Caco-2 (cell line): ENCODE results near the gene TRIM24. TPM values are rescaled to one million over a fixed set of nuclear protein-coding genes. Genes with fewer than 3 reads are reported as not detected.

ENCODE experiments used
- BruUV-seq: library from RNA; stranded (reverse); fragments of 400-500 nt; replicated peaks from 2 replicates; lab custom pipeline; 2021; lab: Mats Ljungman, UMichigan
- CTCF ChIA-PET: fragments of 300-600 bp; sonication (Branson Sonifier 250); formaldehyde crosslinking; loops from one replicate; lab custom pipeline; 2022; ENCODE audit warnings: antibody characterized with exemption; lab: Charles Lee
- POLR2A ChIA-PET: fragments of 300-600 bp; sonication (Branson Sonifier 250); formaldehyde crosslinking; loops from one replicate; lab custom pipeline; 2022; ENCODE audit warnings: antibody characterized with exemption; lab: Charles Lee
- DNase-seq, 2 experiments: peaks; one replicate each; pipeline versions ENCODE4 v3.0.0 to v3.0.0-alpha.2; 2020 to 2022
- H3K27me3 ChIP-seq: replicated peaks from 2 replicates; pipeline ENCODE4 v1.6.0; 2011; ENCODE audit warnings: low read length; ENCODE audit not compliant: control insufficient read depth, insufficient read depth
- H3K36me3 ChIP-seq: 2 replicates; pipeline ENCODE4 v1.5.1; 2011; ENCODE audit warnings: low read length; ENCODE audit not compliant: control insufficient read depth, insufficient read depth
- H3K4me1 ChIP-seq: fragments of 250-450 bp; sonication (Bioruptor Pico); 2 replicates; pipeline ENCODE4 v1.5.1; 2020; ENCODE audit warnings: mild to moderate bottlenecking
- H3K4me3 ChIP-seq: 2 replicates; pipeline ENCODE4 v1.5.1; 2011; ENCODE audit warnings: low read depth, mild to moderate bottlenecking, control low read depth, low read length
- H3K9me3 ChIP-seq: fragments of 250-450 bp; sonication (Bioruptor Pico); 2 replicates; pipeline ENCODE4 v1.5.1; 2020; ENCODE audit warnings: mild to moderate bottlenecking, moderate library complexity
- H3K27ac Mint-ChIP-seq: one replicate; pipeline ENCODE4 v1.8.0; 2022; ENCODE audit warnings: mixed read lengths; ENCODE audit not compliant: unreplicated experiment
- H3K27me3 Mint-ChIP-seq: one replicate; pipeline ENCODE4 v1.8.0; 2022; ENCODE audit warnings: mixed read lengths; ENCODE audit not compliant: insufficient read depth, unreplicated experiment
- H3K36me3 Mint-ChIP-seq: one replicate; pipeline ENCODE4 v1.8.0; 2022; ENCODE audit warnings: mild to moderate bottlenecking, mixed read lengths; ENCODE audit not compliant: insufficient read depth, unreplicated experiment
- H3K4me1 Mint-ChIP-seq: one replicate; pipeline ENCODE4 v1.8.0; 2022; ENCODE audit warnings: low read depth, mixed read lengths; ENCODE audit not compliant: unreplicated experiment
- H3K4me3 Mint-ChIP-seq: one replicate; pipeline ENCODE4 v1.8.0; 2022; ENCODE audit warnings: mild to moderate bottlenecking, moderate library complexity, mixed read lengths; ENCODE audit not compliant: unreplicated experiment
- H3K9me3 Mint-ChIP-seq: one replicate; pipeline ENCODE4 v1.8.0; 2022; ENCODE audit warnings: mixed read lengths; ENCODE audit not compliant: unreplicated experiment
- CTCF ChIP-seq, 2 experiments: fragments of 200-600 bp in 1 of 2; IDR thresholded peaks; 1 replicate in 1 of 2; 2 replicates in 1 of 2; pipeline versions ENCODE4 v1.5.1 to v1.8.0; 2011 to 2022; ENCODE audit warnings: antibody characterized with exemption in 1 of 2, control low read depth in 1 of 2, inconsistent platforms in 1 of 2, low read depth in 1 of 2, low read length in 1 of 2, mild to moderate bottlenecking in 1 of 2, moderate library complexity in 1 of 2; ENCODE audit not compliant: insufficient read depth in 1 of 2, severe bottlenecking in 1 of 2, unreplicated experiment in 1 of 2
- intact Hi-C: fragments of 100-400 bp; cut with micrococcal nuclease; formaldehyde crosslinking; loops from one replicate; pipeline ENCODE4 v1.10.0; 2022; ENCODE audit not compliant: unreplicated experiment
- total RNA-seq: library from RNA; stranded (reverse); gene quantifications from 2 replicates; pipeline ENCODE4 v1.2.3, GENCODE V29; 2022

The TRIM24 gene
- total RNA-seq, 1 experiment from 2014 or later = 58.2 TPM

DNA sequence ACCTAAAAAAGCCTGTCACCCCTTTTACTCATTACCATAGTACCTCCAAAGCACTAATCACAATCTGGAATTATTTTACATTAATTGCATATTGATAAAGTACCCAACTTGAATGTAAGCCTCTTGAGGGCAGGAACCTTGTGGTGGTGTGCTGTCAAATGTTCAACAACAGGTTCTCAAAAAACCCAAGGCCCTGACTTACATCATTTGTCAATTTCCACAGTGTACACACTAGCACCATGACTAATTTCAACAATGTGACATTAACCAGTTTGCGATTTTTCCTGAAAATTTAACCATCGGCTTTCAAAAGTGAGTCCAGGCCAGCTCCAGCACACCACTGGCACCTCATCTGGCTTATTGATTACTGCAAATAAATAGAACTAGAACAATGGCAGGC, 153.6 kb downstream of the TRIM24 start:
- intact Hi-C loops = no loop called here
- Histone ChIP-seq H3K36me3 (no peaks in the 10 kb centered on the region), H3K27me3 (no peaks in the 10 kb centered on the region), H3K4me3 (no peak overlapping the region), H3K9me3 (peaks cover 3% of the 10 kb centered on the region; the same call in 1 of the 2 replicates), H3K4me1 (peaks cover 15% of the 10 kb centered on the region; the same call in 1 of the 2 replicates)
- H3K27ac Mint-ChIP-seq = no peak overlapping the region
- POLR2A ChIA-PET = no interaction called here
- H3K4me1 Mint-ChIP-seq = peaks cover 14% of the 10 kb centered on the region
- CTCF ChIA-PET = no interaction called here
- no TSS peak for BruUV-seq
- TF ChIP-seq CTCF (IDR thresholded peaks at IDR 0.05; ENCODE audit: insufficient read depth in 1 of 2, low read depth in 1 of 2, low read length in 1 of 2, severe bottlenecking in 1 of 2, unreplicated experiment in 1 of 2) = no peak
- H3K9me3 Mint-ChIP-seq = peaks cover 6% of the 10 kb centered on the region
- no peak overlapping the region for H3K4me3 Mint-ChIP-seq
- H3K27me3 Mint-ChIP-seq = no peaks in the 10 kb centered on the region
- no peak for DNase-seq
- H3K36me3 Mint-ChIP-seq = no peaks in the 10 kb centered on the region

DNA sequence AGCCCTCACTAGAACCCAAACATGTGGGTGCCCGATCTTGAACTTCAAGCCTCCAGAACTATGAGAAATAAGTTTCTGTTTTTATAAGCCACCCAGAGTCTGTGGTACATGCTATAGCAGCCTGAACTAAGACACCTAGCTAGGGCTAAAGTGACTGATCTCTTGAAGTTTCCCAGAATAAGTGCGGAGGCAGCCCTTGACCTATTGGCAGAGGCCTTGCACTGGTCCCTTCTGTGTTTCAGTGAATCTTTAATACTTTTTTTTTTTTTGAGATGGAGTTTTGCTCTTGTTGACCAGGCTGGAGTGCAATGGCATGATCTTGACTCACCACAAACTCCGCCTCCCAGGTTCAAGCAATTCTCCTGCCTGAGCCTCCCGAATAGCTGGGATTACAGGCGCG, 156.0 kb downstream of the TRIM24 start:
- DNase-seq = no peak
- Histone ChIP-seq H3K4me1 (peaks cover 11% of the 10 kb centered on the region; the same call in 1 of the 2 replicates), H3K27me3 (no peaks in the 10 kb centered on the region), H3K9me3 (peaks cover 3% of the 10 kb centered on the region; the same call in 1 of the 2 replicates), H3K4me3 (no peak overlapping the region), H3K36me3 (no peaks in the 10 kb centered on the region)
- H3K4me3 Mint-ChIP-seq = no peak overlapping the region
- BruUV-seq = no TSS peak
- ChIA-PET CTCF (no interaction called here), POLR2A (no interaction called here)
- TF ChIP-seq CTCF (IDR thresholded peaks at IDR 0.05; ENCODE audit: insufficient read depth in 1 of 2, low read depth in 1 of 2, low read length in 1 of 2, severe bottlenecking in 1 of 2, unreplicated experiment in 1 of 2) = no peak
- H3K36me3 Mint-ChIP-seq = no peaks in the 10 kb centered on the region
- no peak overlapping the region for H3K27ac Mint-ChIP-seq
- intact Hi-C loops = no loop called here
- H3K9me3 Mint-ChIP-seq = peaks cover 10% of the 10 kb centered on the region
- peaks cover 7% of the 10 kb centered on the region for H3K4me1 Mint-ChIP-seq
- no peaks in the 10 kb centered on the region for H3K27me3 Mint-ChIP-seq

DNA sequence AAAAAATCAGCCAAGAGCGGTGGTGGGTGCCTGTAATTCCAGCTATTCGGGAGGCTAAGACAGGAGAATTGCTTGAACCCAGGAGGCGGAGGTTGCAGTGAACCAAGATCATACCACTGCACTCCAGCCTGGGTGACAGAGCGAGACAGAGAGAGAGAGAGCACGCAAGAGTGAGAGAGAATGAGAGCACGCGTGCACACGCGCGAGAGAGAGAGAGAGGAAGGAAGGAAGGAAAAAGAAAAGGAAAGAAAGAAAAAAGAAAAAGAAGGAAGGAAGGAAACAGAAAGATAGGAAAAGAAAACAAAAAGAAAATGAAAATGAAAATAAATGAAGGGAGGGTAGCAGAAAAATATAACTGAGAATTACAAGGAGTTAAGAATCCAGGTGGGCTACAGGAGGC, 158.4 kb downstream of the TRIM24 start:
- H3K4me1 Mint-ChIP-seq = peaks cover 7% of the 10 kb centered on the region
- H3K36me3 Mint-ChIP-seq = no peaks in the 10 kb centered on the region
- no peak for TF ChIP-seq CTCF (IDR thresholded peaks at IDR 0.05; ENCODE audit: insufficient read depth in 1 of 2, low read depth in 1 of 2, low read length in 1 of 2, severe bottlenecking in 1 of 2, unreplicated experiment in 1 of 2)
- no peak overlapping the region for H3K27ac Mint-ChIP-seq
- H3K4me3 Mint-ChIP-seq = no peak overlapping the region
- 0 out of 2 replicates have a peak, but pooled peaks cover 7% of the 10 kb centered on the region for H3K4me1 ChIP-seq
- peaks cover 10% of the 10 kb centered on the region for H3K9me3 Mint-ChIP-seq
- intact Hi-C loops = no loop called here
- CTCF ChIA-PET = no interaction called here
- peaks cover 1% of the 10 kb centered on the region; the same call in 1 of the 2 replicates for H3K9me3 ChIP-seq
- H3K4me3 ChIP-seq = no peak overlapping the region
- BruUV-seq = no TSS peak
- H3K27me3 Mint-ChIP-seq = no peaks in the 10 kb centered on the region
- POLR2A ChIA-PET = no interaction called here
- DNase-seq = no peak
- H3K27me3 ChIP-seq = no peaks in the 10 kb centered on the region
- H3K36me3 ChIP-seq = no peaks in the 10 kb centered on the region
